SK-N-SH treated with all-trans-retinoic acid at 6 μM for 48 hours (cell line): Measurements from ENCODE around the gene FBXL19.

ENCODE experiments used
- ARNTL ChIP-seq: fragments of 450-650 bp; formaldehyde crosslinking; IDR thresholded peaks from 2 replicates; pipeline ENCODE4 v1.5.0; 2020; ENCODE audit warnings: low read depth, mild to moderate bottlenecking, moderate library complexity, borderline replicate concordance
- ZFP30 ChIP-seq: fragments of 450-650 bp; formaldehyde crosslinking; IDR thresholded peaks from 2 replicates; pipeline ENCODE4 v1.5.0; 2022; ENCODE audit warnings: mild to moderate bottlenecking, moderate library complexity
- ZNF70 ChIP-seq: fragments of 450-650 bp; formaldehyde crosslinking; IDR thresholded peaks from 2 replicates; pipeline ENCODE4 v1.5.0; 2020; ENCODE audit warnings: mild to moderate bottlenecking, moderate library complexity
- TF ChIP-seq, protein P1 (sequence below): fragments of 250-450 bp; sonication (Bioruptor Pico); IDR thresholded peaks from 2 replicates; pipeline ENCODE4 v1.8.0; 2020; ENCODE audit warnings: mild to moderate bottlenecking, moderate library complexity, borderline replicate concordance
- TF ChIP-seq, protein P2 (sequence below): fragments of 250-450 bp; sonication (Bioruptor Pico); IDR thresholded peaks from 2 replicates; pipeline ENCODE4 v1.5.1; 2020; ENCODE audit warnings: low read depth, mild to moderate bottlenecking, moderate library complexity
- TF ChIP-seq, protein P3 (sequence below): fragments of 250-450 bp; sonication (Bioruptor Pico); IDR thresholded peaks from 2 replicates; pipeline ENCODE4 v1.5.1; 2021; ENCODE audit warnings: mild to moderate bottlenecking, moderate library complexity

DNA sequence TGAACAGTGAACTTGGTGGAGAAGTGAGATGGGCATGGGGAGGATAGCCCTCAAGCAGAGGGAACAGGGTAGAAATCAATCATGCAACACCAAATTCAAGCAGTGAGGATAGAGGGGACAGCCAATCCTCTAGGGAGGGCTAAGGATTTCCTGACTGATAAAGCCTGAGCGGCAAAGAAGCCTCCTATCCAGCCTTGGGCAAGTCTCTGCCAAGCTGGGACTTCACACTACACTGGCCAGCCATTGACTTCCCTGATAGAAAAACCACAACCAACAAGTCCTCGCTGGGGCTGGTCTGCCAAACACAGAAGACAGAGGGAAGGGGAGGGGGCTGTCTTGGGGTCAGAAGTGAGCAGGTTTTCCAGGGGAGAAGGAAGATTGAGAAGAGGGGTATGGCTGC is 2.5 kb upstream of the FBXL19 start:
- TF ChIP-seq, protein P1, sequence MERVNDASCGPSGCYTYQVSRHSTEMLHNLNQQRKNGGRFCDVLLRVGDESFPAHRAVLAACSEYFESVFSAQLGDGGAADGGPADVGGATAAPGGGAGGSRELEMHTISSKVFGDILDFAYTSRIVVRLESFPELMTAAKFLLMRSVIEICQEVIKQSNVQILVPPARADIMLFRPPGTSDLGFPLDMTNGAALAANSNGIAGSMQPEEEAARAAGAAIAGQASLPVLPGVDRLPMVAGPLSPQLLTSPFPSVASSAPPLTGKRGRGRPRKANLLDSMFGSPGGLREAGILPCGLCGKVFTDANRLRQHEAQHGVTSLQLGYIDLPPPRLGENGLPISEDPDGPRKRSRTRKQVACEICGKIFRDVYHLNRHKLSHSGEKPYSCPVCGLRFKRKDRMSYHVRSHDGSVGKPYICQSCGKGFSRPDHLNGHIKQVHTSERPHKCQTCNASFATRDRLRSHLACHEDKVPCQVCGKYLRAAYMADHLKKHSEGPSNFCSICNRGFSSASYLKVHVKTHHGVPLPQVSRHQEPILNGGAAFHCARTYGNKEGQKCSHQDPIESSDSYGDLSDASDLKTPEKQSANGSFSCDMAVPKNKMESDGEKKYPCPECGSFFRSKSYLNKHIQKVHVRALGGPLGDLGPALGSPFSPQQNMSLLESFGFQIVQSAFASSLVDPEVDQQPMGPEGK (CRISPR knock-in tag) = no peak
- TF ChIP-seq ARNTL (CRISPR knock-in tag) (no peak), ZNF70 (no peak), ZFP30 (CRISPR knock-in tag) (no peak)
- TF ChIP-seq, protein P2, sequence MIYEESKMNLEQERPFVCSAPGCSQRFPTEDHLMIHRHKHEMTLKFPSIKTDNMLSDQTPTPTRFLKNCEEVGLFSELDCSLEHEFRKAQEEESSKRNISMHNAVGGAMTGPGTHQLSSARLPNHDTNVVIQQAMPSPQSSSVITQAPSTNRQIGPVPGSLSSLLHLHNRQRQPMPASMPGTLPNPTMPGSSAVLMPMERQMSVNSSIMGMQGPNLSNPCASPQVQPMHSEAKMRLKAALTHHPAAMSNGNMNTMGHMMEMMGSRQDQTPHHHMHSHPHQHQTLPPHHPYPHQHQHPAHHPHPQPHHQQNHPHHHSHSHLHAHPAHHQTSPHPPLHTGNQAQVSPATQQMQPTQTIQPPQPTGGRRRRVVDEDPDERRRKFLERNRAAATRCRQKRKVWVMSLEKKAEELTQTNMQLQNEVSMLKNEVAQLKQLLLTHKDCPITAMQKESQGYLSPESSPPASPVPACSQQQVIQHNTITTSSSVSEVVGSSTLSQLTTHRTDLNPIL (CRISPR knock-in tag) = no peak
- TF ChIP-seq, protein P3, sequence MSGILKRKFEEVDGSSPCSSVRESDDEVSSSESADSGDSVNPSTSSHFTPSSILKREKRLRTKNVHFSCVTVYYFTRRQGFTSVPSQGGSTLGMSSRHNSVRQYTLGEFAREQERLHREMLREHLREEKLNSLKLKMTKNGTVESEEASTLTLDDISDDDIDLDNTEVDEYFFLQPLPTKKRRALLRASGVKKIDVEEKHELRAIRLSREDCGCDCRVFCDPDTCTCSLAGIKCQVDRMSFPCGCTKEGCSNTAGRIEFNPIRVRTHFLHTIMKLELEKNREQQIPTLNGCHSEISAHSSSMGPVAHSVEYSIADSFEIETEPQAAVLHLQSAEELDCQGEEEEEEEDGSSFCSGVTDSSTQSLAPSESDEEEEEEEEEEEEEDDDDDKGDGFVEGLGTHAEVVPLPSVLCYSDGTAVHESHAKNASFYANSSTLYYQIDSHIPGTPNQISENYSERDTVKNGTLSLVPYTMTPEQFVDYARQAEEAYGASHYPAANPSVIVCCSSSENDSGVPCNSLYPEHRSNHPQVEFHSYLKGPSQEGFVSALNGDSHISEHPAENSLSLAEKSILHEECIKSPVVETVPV (CRISPR knock-in tag) = no peak
